SK-MEL-5 (cell line): Measurements from ENCODE around the gene MALRD1. TPM values are rescaled to one million over a fixed set of nuclear protein-coding genes. Genes with fewer than 3 reads are reported as not detected.

Experiments
- DNase-seq: peaks from one replicate; pipeline ENCODE4 v3.0.0-alpha.2; 2016; ENCODE audit warnings: low read depth, low spot score
- in situ Hi-C: cut with HindIII; loops from 2 replicates; pipeline ENCODE4 v1.10.0; 2016; ENCODE audit warnings: low sequenced_read_pairs, high pct_unique_total_duplicates, low pct_unique_long_range_greater_than_20kb
- total RNA-seq: library from RNA; depleted of rRNA; stranded (reverse); fragments of >200 nt; shearing (Covaris generic); gene quantifications from 2 replicates; pipeline ENCODE4 v1.2.3, GENCODE V29; 2014

The MALRD1 gene
- total RNA-seq, 1 experiment from 2014 or later, result not detected

DNA sequence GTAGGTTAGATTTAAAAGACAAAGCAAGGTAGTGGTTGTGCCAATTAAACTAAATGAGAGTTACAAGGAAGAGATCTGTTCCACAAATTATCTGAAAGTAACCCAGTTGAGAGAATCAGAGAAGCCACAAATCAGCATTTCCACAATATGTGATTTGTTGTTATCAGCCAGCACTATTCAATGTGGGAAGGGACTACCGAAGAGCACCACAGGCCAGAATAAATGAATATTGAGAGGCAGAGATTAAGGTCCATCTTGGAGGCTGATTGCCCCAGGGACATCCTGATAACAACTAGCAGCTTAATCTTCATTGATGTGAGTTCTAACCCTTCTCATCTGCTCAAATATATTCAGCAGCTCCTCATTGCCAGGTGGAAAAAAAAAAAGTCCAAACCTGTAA, 367.6 kb downstream of the MALRD1 start:
- no peak for DNase-seq
- in situ Hi-C loops, result no loop called here

DNA sequence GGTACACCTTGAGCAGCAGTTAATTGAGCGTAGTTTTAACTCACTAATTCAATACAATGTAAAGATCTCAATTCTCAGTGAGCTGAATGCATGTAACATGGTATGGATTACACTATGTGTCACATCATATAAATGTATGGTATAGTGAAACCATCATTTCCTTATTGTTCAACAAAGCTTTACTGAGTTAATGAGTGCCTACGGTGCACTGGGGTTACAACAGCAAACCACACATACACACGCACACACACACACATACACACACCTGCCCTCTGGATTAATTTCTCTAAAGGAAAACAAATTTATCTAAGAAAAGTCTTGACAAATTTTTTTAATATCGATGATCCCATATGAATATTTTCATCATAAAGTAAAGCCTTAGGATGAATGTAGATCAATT, 369.1 kb downstream of the MALRD1 start:
- in situ Hi-C loops, result no loop called here
- DNase-seq, result no peak

DNA sequence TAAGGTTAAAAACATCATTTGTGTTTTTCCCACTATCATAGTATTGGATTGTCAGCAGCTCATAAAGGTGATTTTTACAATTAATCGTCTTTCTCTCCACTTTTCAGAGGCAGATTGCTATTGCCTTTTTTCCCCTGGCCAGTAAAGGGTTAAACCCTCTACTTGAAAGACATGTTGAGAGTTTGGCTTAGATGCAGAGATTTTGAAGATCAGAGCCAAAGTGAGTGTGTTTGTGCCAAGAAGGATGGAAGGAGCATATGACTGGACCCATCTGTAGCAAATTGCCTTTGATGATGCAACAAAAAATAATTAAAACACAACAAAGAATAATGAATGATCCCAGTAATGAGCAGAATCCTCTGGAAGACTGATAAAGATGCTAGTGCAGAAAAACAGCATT, 373.1 kb downstream of the MALRD1 start:
- in situ Hi-C loops, result no loop called here

DNA sequence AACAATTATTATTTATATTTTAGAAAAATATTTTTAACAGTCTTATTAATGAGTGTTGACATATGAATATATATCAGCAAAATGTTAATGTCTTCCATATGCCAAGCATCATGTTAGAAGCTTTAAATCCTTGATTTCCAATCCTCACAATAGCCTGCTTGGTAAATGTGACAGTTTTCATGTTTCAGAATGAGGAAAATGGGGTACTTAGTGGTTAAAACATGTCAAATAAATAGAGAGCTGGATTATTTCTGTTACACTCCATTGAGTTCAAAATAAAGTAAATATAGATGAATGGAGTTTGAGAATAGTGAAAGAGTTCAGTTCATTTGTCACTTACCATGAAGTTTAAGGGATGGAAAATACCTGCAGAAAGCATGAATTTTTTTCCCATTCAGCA, 377.4 kb downstream of the MALRD1 start:
- in situ Hi-C loops, result no loop called here
- no peak for DNase-seq

More for the DNA sequence above, 373.1 kb downstream of the MALRD1 start:
- no peak for DNase-seq

DNA sequence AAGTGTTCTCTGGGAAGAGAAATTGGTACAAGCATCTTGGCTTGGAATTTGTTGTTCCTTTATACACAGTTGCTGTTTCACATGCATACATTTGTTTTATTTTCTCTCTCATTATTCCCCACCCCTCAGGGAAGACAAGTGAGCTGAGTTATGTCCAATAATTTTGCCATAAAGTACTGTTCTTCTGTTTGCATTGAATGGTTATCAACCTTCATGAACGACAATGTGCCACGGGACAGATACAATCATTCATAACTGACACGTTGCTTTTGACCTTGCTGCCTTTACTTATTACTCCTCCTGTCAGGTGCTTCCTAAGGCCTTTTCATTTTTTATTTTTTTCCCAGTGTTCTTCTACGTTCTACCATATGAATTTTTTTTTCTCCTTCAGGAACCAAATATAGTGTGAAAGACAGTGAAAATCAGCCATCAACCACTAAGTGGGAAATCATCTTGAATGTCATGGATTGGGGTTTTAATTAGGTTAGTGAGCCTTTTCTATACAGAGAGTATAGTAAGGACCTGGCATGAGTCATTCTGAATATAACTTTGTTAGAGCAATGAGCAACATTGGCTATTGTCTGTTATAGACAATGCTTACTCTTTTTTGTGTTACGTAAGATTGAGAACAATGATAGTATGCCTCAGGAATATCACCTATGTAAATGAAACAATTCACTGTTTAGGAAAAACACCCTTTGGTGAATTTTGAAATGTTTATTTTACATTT, 383.2 kb downstream of the MALRD1 start:
- in situ Hi-C loops, result no loop called here
- no peak for DNase-seq

DNA sequence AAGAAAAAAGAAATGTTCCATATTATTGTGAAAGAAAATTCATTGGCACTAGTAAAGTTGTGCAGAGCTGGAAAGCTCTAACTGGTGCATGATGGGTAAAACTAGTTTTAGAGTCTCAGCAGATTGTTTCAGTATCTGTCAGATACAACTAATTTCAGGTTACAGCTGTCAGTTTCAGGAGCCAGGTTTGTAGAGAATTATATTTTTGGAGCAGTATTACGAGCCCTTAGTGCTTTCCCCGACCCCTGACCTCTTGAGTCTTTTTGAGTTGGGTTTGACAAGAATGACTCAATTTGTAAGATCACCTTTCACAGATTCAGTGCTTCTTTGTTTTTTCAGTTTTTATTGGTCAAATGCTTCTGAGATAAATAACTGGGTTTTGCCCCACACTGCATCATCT, 401.3 kb downstream of the MALRD1 start:
- DNase-seq, result no peak
- in situ Hi-C loops, result no loop called here

DNA sequence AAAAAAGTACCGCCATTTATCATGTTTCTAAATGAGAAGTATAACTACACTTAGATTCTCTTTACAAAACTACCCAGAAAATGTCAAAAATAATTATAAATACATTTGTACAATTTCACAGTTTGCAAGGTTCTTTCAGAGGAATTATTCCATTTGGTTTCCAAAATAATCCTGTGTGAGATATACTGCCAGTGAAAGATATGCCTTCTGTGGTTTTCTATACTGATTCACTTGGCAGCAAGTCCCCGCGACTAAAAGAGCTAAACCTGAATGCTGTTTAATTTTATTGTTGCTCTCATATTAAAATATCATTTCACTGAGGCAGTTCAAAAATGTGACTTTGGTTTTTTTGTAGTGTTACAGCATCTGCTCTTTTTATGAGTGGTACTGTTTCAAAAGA, 402.8 kb downstream of the MALRD1 start:
- in situ Hi-C loops, result no loop called here
- no peak for DNase-seq

DNA sequence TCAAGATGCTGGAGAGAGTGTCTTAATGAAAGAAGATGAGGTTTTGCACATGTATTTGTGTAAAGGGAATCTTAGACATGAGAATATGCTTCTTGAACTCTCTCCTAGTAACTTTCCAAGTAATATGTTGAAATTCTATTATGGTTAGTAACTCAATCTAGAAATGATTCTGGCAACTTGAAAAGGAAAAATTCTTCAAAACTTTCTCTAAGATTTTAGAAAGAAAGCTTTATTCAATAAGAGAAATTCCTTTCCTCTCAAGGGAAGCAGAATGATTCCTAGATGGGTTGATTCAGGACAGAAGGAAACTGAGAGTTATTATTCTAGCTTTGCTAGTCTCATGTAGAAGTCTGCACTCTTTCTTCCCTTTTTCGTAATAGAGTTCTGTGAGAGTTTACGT, 403.3 kb downstream of the MALRD1 start:
- DNase-seq, result no peak
- in situ Hi-C loops, result no loop called here

DNA sequence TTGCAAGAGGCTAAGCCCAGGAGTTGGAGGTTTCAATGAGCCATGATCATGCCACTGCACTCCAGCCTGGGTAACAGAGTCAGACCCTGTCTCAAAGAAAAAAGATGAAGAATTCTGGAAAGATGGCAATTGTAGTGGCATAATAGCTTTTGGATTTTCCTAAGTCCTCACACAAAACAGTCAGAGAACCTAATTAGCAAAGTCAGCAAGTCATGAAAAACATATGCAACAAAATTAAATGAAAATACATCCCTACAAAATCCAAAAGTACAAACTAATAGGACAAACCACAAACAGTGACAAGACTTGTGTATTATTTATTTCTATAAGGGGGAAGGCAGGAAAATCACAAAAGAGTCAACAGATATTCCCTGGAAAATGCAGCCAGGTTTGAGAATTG, 405.4 kb downstream of the MALRD1 start:
- no peak for DNase-seq
- in situ Hi-C loops, result no loop called here

DNA sequence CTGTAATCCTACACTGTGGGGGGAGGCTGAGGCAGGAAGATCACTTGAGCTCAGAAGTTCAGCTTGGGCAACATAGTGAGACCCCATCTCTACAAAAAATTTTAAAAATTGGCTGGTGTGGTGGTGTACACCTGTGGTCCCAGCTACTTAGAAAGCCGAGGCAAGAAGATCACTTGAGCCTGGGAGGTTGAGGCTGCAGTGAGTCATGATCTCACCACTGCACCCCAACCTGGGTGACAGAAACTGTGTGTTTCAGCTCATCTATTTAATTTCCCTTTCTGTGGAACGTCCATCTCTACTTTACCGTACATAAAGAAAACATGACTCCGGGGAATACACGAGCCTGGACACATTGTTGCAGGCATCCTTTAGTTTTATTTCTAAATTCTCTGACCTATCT, 413.0 kb downstream of the MALRD1 start:
- in situ Hi-C loops, result no loop called here
- DNase-seq, result no peak

DNA sequence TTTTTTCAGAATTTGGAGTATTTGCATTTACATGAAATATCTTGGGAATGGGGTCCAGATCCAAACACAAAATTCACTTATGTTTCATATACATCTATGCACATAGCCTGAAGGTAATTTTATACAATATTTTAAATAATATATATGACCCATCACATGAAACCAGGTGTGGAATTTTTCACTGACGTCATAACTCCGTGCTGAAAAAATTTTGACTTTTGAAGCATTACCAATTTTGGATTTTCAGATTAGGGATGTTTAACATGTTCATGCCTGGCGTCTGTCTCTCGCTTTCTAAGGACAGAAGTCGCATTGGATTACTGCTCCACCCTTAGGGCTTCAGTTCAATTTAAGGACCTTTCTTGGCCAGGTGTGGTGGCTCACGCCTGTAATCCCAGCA, 418.1 kb downstream of the MALRD1 start:
- DNase-seq, result no peak
- in situ Hi-C loops, result no loop called here

DNA sequence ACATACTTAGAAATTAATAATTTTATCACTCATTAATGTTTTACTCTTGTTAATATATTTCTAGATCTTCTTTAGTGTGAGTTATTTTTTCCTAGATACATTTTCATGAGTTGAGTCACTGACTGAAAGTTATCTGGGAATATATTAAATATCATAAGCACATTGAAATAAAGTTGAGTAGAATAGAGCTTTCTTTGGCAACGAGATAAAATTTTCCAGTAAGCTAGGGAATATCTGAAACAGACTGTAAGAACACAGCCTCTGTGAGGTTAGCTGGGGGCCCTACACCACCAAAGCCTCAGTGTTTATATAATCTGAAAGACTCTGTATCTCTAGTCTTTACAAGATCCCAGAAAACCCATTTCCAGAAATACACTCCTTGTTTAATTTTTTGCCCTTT, 419.8 kb downstream of the MALRD1 start:
- in situ Hi-C loops, result no loop called here
- DNase-seq, result no peak

DNA sequence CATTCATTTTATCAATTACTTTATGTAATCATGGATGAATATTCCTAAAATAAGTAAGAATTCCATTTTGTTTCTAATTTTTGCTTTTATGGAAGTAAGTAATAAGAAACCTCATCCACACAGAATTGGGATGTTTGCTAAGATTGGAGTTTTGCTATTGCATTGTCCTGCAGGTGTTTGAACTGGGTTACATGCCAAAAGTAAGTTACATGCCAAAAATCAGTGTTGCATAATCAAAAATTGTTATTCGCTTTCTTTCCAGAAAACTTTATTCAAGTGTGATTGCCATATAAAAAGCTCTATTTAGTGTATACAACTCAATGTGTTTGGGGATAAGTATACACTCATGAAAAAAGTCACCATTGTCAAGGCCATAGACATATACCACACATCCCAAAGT, 420.9 kb downstream of the MALRD1 start:
- DNase-seq, result no peak
- in situ Hi-C loops, result no loop called here

DNA sequence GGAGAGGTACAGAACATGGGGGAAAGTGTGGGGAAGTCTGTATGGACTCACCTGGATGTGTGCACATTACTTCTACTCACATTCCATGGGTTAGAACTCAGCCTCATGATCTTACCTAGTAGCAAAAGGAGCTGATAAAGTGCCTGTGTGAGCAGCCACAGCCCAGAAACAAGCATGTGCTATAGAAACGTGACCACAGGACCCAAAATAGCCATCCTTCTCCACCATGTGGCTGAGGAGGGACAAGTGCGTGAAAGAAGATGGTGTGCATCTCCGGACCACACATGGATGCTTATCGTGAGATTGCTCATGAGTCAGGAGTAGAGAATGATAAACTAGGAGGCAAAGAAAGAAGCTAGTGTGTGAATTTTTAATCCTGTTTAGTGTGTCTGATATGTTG, 431.3 kb downstream of the MALRD1 start:
- DNase-seq, result no peak
- in situ Hi-C loops, result no loop called here

DNA sequence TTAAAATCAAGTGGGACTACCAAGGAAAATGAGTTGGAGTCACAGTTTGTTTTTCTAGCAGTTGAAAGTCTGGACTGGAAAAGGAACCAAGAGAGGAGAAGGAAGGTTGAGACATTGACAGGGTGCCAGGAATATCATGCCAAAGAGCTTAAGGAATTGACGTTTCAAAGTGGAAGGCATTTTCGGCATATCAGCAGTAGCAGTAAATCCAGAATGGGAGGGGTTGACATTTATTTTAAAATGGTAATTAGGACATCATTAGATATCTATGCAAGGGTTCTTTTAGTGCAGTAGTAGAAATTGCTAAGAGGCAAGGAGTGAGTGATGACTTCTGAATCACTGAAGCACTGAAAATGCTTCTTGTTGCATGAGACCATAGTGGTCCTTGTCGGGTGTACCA, 431.8 kb downstream of the MALRD1 start:
- no peak for DNase-seq
- in situ Hi-C loops, result no loop called here

DNA sequence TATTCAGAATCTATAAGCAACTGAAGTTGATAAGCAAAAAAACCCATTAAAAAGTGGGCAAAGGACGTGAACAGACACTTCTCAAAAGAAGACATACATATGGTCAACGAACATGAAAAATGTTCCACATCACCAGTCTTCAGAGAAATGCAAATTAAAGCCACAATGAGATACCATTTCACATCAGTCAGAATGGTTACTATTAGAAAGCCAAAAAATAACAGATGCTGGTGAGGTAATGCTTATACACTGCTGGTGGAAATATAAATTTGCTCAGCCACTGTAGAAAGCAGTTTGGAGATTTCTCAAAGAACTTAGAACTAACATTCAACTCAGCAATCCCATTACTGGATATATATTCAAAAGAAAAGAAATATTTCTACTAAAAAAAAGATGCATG, 434.8 kb downstream of the MALRD1 start:
- no peak for DNase-seq
- in situ Hi-C loops, result no loop called here

DNA sequence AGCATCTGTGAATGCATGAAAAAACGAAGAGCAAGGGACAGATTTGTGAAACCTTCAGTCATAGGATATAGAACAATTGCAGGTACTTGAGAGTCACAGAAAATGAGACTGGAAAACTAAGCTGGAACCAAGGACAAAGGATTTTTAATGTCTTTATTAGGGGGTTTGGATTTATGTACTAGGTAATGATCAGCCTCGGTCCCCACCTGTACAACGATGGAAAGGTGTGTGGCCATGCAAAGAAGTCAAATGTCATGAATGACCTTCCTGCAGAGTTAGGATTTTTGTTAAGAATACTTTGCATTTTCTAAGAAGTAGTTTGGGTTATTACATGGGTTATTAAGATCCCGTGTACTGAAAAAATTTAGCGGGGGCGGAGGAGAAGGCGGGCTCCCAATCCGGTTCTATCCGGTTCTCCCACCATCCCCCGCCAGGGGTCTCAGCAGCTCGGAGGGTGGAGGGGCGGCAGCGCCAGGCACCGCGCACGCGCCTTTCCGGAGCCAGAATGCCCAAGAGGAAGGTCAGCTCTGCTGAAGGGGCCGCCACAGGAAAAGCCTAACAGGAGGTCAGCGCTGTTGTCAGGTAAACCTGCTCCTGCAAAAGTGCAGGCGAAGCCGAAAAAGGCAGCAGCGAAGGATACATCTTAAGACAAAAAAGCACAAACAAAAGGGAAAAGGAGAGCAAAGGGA, 440.1 kb downstream of the MALRD1 start:
- peak; percentile 4 for DNase-seq
- in situ Hi-C loops, result no loop called here

DNA sequence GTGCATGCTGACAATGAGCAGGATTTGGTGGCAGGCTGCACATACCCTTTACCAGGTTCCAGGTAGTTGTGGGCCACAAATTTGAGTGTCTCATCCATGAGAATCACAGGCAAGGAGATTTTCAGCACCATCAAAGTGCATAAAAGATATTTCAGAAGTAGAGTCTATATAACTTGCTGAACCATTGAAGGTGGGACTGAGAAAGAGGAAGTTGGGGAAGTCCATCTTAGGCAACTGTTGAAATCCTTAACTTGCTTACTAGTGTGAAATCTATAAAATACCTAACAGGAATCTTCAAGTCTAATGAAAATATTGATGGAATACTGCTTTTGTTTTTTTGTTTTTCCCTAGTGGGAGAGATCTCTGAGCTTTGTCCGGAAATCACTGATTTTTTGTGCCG, 442.6 kb downstream of the MALRD1 start:
- in situ Hi-C loops, result no loop called here
- no peak for DNase-seq

DNA sequence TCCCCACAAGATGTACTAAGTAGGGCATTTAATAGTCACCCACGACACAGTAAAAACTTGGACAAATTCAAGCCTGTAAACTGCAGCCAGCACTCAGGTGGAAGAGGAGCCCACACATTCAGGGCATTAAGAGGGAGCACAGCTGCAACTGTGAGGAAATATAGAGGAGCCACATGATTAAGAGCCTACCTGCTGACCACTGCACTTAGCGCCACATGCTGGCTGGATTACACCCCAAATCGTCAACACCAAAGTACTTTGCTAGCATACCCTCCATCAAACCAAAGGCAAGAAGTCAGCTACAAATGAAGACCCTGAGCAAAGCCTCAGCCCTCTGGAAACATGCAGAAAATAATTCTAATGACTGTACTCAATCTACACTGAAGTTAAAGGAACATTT, 445.3 kb downstream of the MALRD1 start:
- DNase-seq, result no peak

More for the DNA sequence above, 445.3 kb downstream of the MALRD1 start:
- in situ Hi-C loops, result no loop called here
